A549 treated with DMSO at 1 μM for 4 hours (cell line): ENCODE data around the gene RLF. TPM values are rescaled to one million over a fixed set of nuclear protein-coding genes. Genes with fewer than 3 reads are reported as not detected.

ENCODE experiments used
- total RNA-seq: library from RNA; stranded (reverse); fragments of 200-300 nt; extraction: Qiagen RNA extraction; gene quantifications from 5 replicates; pipeline ENCODE4 v1.2.3, GENCODE V29; 2022; ENCODE audit warnings: low read depth

Gene RLF
- total RNA-seq, result 5.4 to 7.4 TPM (median 6.8 TPM) in 5 replicates

DNA sequence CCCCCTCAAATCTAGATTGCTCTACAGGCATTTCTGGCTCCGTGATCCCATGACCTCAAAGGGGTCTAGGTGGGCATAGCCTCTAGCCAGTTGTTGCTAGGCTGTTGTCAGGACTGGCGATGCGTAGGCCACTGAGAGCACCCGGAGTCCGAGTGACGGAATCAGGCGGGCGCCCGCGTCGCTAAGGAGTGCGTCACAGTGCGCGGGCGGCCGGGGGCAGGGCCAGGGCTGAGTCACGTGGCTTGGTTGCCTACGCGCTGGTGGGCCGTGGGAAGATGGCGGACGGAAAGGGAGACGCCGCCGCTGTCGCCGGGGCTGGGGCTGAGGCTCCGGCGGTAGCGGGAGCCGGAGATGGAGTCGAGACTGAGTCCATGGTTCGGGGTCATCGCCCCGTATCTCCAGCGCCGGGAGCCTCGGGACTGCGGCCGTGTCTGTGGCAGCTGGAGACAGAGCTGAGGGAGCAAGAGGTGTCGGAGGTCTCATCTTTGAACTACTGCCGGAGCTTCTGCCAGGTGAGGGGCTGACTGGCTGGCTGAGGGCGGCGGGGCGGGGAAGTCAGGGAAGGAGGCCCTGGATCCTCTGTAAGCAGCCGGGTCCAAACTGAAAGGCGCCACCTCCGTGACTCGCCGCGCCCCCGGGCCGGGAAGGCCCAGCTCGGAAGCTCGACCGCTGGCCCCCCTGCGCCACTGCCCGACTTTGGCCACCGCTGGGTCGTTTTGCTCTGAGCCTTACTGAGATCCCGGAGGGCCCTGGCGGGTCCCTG is at the start of gene RLF:
TSS of gene RLF (plus strand) at position 263 of the 763 bp plus-strand sequence. CDS start at position 276, 13 bp downstream.

GRCh38 chr1:40247655-40248054 is 86.5 kb downstream of the RLF start, which contains the start of gene TMCO2:
TMCO2 (plus strand) TSS chr1:40247937; CDS start chr1:40247994, 57 bp downstream.

GRCh38 chr1:40257688-40258444 is 96.7 kb downstream of the RLF start, which contains the start of gene ZMPSTE24:
ZMPSTE24 (plus strand) TSS chr1:40258236; CDS start chr1:40258272, 36 bp downstream.

Other genes with a start within 250 kb of the RLF start
- 4.0 to 5.9 TPM (median 4.6 TPM) in 5 replicates for gene MFSD2A, start 206.2 kb upstream of the RLF start, total RNA-seq
- 208 to 265 TPM (median 230 TPM) in 5 replicates for gene CAP1, start 120.7 kb upstream of the RLF start, total RNA-seq
- 63.0 to 79.8 TPM (median 71.1 TPM) in 5 replicates for gene PPT1, start 64.1 kb upstream of the RLF start, total RNA-seq
- gene TMCO2, start 86.5 kb downstream of the RLF start, total RNA-seq, result not detected in 5 replicates
- gene ZMPSTE24, start 96.8 kb downstream of the RLF start, total RNA-seq, result 36.2 to 47.5 TPM (median 42.9 TPM) in 5 replicates
- gene COL9A2, start 155.9 kb downstream of the RLF start, total RNA-seq, result 0.14 to 0.49 TPM (median 0.19 TPM) in 5 replicates
- gene SMAP2, start 212.3 kb downstream of the RLF start, total RNA-seq, result 9.6 to 11.0 TPM (median 10.1 TPM) in 5 replicates